ENCODE results near the gene SLC25A25. TPM values are rescaled to one million over a fixed set of nuclear protein-coding genes. Genes with fewer than 3 reads are reported as not detected.
"Not testable (repeated sequence)": the region's sequence is repeated elsewhere in the genome, so short reads cannot be mapped to it uniquely, and the experiment has no call there.

Gene SLC25A25
- total RNA-seq, 2 experiments from 2014 or later = 15.5 to 16.0 TPM

DNA sequence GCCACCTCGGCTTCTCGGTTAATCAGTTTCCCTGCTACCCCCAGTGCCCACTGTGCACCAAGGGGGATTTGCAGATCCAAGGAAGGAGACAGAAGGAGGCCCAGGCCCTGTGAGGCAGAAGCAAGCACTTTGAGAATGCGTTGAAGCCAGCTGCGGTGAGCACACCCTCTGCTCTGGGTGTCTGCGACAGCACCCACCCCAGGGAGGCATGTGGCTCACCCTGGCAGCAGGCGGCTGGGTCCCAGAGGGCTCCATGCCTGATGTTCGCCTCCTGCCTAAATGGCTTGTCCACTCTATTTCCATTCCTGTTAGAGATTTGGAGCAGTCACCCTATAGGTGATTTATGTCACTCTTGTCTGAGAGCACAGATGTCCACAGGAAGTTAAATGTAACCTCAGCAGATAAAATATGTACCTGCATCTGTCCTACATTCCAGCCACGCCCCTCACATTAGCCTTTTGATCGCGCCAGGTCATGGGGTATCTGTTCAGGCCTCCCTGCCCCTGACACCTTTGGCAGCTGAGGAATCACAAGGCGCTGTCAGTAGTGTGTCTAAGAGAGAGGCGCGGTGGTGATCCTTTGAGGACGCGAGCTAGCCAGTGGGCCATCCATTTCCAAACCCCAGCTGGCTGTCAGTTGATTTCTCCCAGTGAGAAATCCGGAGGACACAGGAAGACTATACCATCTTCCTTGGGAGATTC is 31.3 kb downstream of the SLC25A25 start:
- ChIA-PET CTCF (interaction anchor here (0.9 to 5.0 kb wide), 3 partner anchors 15 to 157 kb away, joined by 3 to 20 read pairs (median 8); no protein-coding TSS in a partner anchor), POLR2A (interaction anchor here (0.6 kb wide), 1 partner anchor 101 kb away, joined by 3 read pairs; no protein-coding TSS in a partner anchor)

DNA sequence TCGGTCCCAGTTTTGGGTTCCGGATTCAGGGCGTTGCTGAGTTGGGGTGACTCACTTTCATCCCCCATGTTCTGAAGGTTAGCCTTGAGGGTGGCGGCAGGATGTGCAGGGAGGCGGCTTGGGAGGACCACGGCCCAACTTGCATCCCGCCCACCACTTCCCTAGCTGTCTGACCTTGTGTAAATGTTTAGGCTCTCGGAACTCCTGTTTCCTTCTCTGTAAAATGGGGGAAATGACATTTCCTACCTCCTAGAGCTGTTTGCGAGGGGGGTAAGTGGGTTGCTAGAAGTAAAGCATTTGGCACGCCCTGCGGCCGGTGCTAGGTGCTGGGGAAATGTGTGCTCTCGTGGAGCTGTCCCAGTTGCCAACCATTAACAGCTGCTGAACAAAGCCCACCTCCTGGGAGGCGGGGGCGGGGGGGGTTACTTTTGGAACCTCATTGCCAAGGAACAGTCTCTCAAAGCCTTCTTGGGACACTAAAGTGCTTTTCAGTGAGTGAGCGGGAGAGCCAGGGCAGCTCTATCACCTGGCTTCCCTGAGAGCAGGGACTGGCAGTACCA is 32.0 kb downstream of the SLC25A25 start:
- POLR2A ChIA-PET = no interaction called here

DNA sequence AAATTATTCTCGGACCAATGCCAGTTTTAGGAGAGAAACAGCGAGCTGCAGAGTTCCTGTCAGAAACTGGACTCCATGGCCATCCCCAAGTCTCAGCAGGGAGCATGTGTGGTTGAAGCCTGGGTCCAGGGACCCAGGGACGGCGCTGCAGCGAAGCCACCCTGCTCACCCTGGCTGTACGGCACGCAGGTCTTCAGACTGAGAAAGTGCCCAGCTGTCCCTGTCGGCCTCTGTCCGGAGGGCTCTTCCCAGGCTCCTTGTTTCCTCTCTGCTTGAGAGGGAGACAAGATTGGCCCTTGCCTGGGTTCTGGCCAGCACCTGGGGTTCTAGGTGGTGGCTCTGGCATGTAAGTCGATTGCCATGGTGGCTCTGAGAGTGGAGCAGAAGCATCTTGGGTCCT is 32.5 kb downstream of the SLC25A25 start:
- ChIA-PET POLR2A (no interaction called here), CTCF (interaction anchor here (2.3 kb wide), 1 partner anchor 17 kb away, joined by 13 read pairs; no protein-coding TSS in a partner anchor)

More for the DNA sequence above, 32.0 kb downstream of the SLC25A25 start:
- CTCF ChIA-PET = interaction anchor here (0.9 to 2.3 kb wide), 3 partner anchors 15 to 157 kb away, joined by 3 to 13 read pairs (median 3); no protein-coding TSS in a partner anchor

DNA sequence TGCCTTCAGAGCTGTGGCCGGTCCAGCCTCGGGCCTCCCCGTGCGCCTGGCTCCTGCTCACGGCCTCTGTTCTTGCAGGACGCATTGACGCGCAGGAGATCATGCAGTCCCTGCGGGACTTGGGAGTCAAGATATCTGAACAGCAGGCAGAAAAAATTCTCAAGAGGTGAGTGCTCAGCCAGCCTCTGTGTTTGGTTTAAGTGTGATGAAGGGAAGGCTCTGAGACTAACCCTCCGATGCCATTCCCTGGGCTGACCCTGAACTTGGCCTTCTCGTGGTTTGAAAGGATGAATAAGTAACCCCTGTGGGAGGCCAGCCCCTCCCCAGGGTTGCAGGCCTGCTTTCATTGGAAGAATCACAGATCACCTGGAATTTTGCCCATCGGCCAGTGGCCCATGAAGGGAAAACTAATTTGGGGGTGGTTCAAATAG is 33.2 kb downstream of the SLC25A25 start:
- ChIA-PET CTCF (interaction anchor here (2.3 kb wide), 1 partner anchor 16 kb away, joined by 13 read pairs; no protein-coding TSS in a partner anchor), POLR2A (no interaction called here)

DNA sequence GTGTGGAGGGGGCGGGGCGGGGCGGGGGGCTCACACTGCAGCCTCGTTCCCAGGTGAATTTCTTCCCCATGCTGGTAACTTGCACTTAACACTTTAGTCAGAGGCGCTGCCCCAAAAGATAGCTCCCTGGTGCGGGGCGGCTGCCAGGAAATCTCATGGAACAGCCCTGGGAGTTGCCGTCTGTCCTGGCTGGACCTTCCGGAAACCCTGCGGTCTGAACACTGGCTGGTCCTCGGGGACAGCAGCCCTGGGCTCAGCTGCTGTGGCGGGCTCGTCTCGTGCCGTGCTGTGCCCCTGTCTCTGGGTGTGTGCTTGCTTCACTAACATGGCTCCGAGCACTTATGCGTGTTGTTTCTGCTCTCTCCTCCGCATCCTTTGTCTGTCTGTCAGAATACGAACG is 33.7 kb downstream of the SLC25A25 start:
- ChIA-PET CTCF (interaction anchor here (1.5 to 2.3 kb wide), 2 partner anchors 13 to 16 kb away, joined by 3 to 13 read pairs; no protein-coding TSS in a partner anchor), POLR2A (no interaction called here)

DNA sequence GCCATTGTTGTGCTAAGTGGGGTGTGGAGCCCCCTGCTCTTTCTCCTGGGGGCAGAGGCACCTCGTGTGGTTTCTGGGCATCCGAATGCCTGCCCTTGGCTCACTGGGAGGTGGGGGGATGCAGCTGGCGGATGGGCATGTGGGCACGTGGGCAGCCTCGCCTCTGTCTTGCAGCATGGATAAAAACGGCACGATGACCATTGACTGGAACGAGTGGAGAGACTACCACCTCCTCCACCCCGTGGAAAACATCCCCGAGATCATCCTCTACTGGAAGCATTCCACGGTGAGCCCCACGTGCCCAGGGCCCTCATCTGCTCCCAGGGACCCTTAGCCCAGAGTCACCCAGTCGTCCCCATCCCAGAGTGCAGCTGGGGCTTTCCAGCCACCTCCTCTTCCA is 34.2 kb downstream of the SLC25A25 start:
- CTCF ChIA-PET = interaction anchor here (1.4 to 2.9 kb wide), 3 partner anchors 14 to 67 kb away, joined by 3 to 17 read pairs (median 3); no protein-coding TSS in a partner anchor

DNA sequence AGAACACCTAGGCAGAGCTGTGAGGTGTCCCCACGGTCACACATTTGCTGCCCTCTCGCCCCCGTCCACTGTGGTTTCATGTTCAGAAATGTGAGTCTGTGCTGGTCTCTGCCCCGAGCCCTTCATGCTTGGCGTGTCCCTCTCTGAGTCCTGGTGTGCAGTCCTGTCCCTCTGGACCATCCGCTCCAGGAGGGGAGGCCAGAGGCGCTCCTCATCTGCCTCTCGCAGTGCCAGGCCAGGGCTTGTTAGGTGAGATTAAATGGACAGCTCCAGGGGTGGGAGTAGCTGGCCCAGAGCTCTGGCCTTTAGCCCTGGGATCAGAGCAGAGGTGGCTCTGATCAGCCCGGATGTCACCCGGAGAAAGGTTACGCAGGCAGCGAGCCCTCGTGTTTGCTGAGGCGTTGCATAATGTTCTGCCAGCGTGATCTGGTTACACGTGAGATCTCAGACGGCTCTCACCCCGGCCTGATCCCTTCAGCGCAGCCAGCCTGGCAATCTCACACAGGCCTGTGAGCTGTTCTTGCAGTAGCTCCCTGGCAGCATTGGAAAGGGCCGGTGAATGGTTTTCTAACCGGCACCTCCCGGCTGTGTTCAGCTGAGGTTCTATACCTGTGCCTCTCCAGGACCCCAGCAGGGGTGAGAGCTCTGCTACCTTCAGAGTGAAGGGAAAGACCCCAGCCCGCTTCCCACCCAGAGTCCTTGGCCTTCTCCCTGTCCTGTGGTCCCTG is 35.0 kb downstream of the SLC25A25 start:
- ChIA-PET POLR2A (no interaction called here), CTCF (interaction anchor here (1.4 to 2.9 kb wide), 3 partner anchors 15 to 68 kb away, joined by 3 to 17 read pairs (median 3); no protein-coding TSS in a partner anchor)

More for the DNA sequence above, 34.2 kb downstream of the SLC25A25 start:
- POLR2A ChIA-PET = no interaction called here

DNA sequence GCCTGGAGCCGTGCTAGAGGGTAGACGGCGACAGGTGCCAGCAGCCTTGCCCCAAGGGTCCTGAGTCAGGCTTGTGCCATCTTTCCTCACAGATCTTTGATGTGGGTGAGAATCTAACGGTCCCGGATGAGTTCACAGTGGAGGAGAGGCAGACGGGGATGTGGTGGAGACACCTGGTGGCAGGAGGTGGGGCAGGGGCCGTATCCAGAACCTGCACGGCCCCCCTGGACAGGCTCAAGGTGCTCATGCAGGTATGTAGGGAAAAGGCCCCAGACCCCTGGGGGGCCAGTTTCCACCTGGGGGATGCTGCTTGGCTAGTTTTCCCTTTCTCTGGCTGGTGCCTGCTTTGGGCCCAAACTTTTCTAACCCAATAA is 35.5 kb downstream of the SLC25A25 start:
- POLR2A ChIA-PET = no interaction called here
- CTCF ChIA-PET = interaction anchor here (1.4 to 2.9 kb wide), 2 partner anchors 14 to 68 kb away, joined by 3 to 17 read pairs; no protein-coding TSS in a partner anchor

DNA sequence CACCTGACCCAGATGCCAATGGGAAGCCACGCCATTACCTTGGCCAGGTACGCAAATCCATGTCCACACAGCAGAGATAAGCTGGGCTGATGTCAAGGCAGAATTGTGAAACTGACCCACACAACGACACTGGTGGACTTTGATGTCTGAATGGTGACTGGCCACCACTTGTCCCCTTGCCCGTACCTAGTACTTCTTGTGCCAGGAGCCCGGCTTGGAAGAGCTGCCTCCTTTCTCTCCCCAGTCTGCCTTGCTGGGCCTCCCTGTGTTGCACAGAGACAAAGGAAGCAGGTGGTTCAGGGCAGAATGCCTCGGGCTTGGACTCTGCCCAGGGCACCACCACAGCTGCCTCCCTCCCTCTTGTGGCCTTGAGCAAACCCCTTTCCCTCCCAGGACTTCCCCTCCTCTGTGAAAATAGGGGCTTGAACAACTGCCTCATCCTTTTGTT is 36.2 kb downstream of the SLC25A25 start:
- POLR2A ChIA-PET = no interaction called here
- CTCF ChIA-PET = interaction anchor here (0.7 to 2.9 kb wide), 5 partner anchors 14 to 579 kb away, joined by 3 to 17 read pairs (median 3); partner anchors contain the start of gene SLC25A25

DNA sequence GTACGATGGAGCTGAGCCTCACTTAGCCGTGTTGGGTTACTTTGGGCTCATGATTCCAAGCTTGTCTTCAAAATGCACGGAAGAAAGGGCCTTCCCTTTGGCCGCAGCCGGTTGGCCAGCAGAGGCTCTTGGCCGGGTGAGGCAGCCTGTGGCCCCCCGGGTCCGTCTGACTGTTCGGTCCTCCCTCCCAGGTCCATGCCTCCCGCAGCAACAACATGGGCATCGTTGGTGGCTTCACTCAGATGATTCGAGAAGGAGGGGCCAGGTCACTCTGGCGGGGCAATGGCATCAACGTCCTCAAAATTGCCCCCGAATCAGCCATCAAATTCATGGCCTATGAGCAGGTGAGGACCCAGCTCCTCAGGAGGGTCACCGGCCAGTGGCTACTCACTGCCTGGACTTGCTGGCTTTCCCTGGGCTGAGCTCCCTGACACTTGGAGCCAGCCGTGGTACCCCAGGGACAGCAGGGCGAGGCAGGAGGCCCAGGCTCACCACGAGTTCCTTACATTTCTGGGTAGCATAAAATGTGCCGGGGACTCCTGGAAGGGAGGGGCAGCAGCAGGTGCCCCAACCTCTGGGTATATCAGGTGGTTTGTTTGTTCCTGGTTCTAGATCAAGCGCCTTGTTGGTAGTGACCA is 37.6 kb downstream of the SLC25A25 start:
- ChIA-PET CTCF (interaction anchor here (0.5 to 1.5 kb wide), 4 partner anchors 11 to 51 kb away, joined by 3 to 4 read pairs (median 3); partner anchors contain the start of gene SLC25A25), POLR2A (no interaction called here)

DNA sequence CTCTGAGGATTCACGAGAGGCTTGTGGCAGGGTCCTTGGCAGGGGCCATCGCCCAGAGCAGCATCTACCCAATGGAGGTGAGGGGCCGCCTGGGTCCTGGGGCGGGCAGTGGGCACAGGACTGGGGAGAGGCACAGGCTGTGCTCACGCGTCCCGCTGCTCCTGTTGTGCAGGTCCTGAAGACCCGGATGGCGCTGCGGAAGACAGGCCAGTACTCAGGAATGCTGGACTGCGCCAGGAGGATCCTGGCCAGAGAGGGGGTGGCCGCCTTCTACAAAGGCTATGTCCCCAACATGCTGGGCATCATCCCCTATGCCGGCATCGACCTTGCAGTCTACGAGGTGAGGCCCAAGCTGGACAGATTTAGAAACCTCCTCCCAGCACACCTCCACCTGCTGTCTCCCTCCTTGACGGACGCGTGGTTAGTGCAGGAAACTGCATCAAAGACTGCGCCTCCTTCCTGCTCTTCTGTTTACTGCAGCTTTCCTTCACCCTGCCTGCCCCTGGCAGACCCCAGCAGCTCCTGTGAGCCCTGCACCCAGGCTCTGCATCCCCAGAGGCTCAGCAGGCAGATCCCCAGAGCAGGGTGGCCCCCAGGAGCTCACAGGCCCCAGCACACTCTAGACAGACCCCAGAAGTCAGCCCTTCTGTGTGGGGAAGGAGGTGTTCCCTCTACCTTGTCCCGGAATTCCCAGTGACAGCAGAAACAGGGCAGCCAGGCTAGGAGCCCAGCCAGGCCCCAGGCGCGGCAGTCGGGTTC is 38.3 kb downstream of the SLC25A25 start:
- ChIA-PET POLR2A (no interaction called here), CTCF (interaction anchor here (1.5 kb wide), 1 partner anchor 11 kb away, joined by 3 read pairs; no protein-coding TSS in a partner anchor)

DNA sequence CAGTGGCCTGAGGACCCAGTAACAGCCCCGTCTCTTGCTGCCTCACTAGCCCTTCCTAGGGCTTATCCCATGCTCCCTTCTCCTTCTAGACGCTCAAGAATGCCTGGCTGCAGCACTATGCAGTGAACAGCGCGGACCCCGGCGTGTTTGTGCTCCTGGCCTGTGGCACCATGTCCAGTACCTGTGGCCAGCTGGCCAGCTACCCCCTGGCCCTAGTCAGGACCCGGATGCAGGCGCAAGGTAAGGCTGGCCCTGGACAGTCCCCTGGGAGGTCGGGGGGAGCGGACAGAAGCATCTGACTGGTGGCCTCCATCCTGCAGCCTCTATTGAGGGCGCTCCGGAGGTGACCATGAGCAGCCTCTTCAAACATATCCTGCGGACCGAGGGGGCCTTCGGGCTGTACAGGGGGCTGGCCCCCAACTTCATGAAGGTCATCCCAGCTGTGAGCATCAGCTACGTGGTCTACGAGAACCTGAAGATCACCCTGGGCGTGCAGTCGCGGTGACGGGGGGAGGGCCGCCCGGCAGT is 39.0 kb downstream of the SLC25A25 start:
- POLR2A ChIA-PET = no interaction called here
- CTCF ChIA-PET = interaction anchor here (1.5 to 2.0 kb wide), 2 partner anchors 10 to 11 kb away, joined by 3 to 6 read pairs; no protein-coding TSS in a partner anchor

DNA sequence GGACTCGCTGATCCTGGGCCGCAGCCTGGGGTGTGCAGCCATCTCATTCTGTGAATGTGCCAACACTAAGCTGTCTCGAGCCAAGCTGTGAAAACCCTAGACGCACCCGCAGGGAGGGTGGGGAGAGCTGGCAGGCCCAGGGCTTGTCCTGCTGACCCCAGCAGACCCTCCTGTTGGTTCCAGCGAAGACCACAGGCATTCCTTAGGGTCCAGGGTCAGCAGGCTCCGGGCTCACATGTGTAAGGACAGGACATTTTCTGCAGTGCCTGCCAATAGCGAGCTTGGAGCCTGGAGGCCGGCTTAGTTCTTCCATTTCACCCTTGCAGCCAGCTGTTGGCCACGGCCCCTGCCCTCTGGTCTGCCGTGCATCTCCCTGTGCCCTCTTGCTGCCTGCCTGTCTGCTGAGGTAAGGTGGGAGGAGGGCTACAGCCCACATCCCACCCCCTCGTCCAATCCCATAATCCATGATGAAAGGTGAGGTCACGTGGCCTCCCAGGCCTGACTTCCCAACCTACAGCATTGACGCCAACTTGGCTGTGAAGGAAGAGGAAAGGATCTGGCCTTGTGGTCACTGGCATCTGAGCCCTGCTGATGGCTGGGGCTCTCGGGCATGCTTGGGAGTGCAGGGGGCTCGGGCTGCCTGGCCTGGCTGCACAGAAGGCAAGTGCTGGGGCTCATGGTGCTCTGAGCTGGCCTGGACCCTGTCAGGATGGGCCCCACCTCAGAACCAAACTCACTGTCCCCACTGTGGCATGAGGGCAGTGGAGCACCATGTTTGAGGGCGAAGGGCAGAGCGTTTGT is 39.6 kb downstream of the SLC25A25 start:
- ChIA-PET POLR2A (no interaction called here), CTCF (interaction anchor here (1.0 to 2.0 kb wide), 2 partner anchors 10 to 165 kb away, joined by 4 to 6 read pairs; no protein-coding TSS in a partner anchor)

DNA sequence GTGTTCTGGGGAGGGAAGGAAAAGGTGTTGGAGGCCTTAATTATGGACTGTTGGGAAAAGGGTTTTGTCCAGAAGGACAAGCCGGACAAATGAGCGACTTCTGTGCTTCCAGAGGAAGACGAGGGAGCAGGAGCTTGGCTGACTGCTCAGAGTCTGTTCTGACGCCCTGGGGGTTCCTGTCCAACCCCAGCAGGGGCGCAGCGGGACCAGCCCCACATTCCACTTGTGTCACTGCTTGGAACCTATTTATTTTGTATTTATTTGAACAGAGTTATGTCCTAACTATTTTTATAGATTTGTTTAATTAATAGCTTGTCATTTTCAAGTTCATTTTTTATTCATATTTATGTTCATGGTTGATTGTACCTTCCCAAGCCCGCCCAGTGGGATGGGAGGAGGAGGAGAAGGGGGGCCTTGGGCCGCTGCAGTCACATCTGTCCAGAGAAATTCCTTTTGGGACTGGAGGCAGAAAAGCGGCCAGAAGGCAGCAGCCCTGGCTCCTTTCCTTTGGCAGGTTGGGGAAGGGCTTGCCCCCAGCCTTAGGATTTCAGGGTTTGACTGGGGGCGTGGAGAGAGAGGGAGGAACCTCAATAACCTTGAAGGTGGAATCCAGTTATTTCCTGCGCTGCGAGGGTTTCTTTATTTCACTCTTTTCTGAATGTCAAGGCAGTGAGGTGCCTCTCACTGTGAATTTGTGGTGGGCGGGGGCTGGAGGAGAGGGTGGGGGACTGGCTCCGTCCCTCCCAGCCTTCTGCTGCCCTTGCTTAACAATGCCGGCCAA is 40.4 kb downstream of the SLC25A25 start:
- ChIA-PET CTCF (interaction anchor here (1.0 to 2.0 kb wide), 2 partner anchors 9 to 165 kb away, joined by 4 to 6 read pairs; no protein-coding TSS in a partner anchor), POLR2A (interaction anchor here (0.6 kb wide), 1 partner anchor 91 kb away, joined by 3 read pairs; no protein-coding TSS in a partner anchor)

DNA sequence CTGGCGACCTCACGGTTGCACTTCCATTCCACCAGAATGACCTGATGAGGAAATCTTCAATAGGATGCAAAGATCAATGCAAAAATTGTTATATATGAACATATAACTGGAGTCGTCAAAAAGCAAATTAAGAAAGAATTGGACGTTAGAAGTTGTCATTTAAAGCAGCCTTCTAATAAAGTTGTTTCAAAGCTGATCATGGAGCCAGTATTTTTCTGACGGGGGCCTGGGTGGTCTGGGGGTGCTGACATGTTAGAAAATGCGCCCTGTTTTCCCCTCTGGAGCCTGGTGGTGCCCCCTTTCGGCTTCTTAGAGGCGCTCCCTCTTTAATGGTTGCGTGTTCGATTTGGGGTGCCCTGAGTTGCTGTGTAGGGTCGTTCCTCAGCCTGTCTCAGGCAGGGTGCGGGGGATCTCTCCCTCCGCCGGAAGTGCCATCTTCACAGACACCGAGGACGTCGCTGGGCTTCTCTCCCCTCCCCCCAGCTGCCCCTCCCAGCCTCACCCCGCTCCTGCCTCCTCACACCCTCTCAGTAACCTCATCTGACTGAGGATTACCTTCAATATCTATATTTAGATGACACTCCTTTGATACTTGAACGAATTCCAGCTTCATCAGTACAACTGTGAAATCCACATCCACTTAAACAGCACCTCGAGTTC is 41.1 kb downstream of the SLC25A25 start:
- ChIA-PET POLR2A (no interaction called here), CTCF (interaction anchor here (2.0 kb wide), 1 partner anchor 9 kb away, joined by 6 read pairs; no protein-coding TSS in a partner anchor)

DNA sequence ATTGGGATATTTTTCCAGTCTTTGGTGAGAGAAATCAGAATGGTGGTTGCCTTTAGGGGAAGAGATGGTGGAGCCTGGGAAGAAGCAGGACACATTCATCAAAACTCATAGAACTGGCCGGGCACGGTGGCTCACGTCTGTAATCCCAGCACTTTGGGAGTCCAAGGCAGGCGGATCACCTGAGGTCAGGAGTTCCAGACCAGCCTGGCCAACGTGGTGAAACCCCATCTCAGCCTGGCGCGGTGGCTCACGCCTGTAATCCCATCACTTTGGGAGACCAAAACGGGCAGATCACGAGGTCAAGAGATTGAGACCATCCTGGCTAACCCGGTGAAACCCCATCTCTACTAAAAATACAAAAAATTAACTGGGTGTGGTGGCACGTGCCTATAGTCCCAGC is 43.7 kb downstream of the SLC25A25 start:
- CTCF ChIA-PET = not testable (repeated sequence)
- POLR2A ChIA-PET = interaction anchor here (0.7 kb wide), 1 partner anchor 923 kb away, joined by 6 read pairs; no protein-coding TSS in a partner anchor

Data from activated CD8-positive, alpha-beta memory T cell treated with anti-CD3 and anti-CD28 coated beads for 36 hours (primary cell).